HG03280 (cell line): Measurements from ENCODE around the gene MLLT3.

Experiments
- ATAC-seq: cut with Tn5 transposase; IDR thresholded peaks from one replicate; pipeline ENCODE4 v1.9.1; 2021; ENCODE audit warnings: mild to moderate bottlenecking, moderate library complexity; ENCODE audit not compliant: unreplicated experiment

MLLT3 gene

DNA sequence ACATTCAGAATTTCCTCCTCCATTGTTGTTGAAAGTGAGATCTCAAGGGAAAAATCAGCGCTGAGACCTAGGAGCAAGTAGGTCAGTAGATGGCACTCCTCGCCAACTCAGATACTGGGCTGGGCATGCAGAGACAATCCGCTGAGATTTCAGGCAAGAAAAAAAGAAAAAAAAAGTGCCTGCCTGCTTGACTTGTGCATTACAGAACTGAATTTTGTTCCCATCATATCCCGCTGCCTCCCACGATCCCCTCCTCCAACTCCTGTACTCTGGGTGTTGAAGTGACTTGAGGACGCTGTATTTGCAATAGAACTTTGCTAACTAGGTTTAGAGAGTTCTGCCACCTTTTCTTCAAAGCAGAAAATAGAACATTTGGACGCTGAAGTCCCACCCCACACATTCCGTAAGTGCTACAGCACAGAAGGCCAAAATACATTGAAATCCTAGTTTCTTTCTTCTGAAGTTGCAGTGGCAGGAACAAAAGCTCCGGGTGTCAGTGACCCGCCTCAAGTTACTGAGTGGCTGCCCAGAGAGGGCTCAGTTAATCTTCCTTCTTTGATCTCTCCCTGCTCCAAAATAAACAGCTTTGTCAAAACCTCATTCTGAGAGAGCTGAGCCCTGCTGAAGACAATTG lies 265.8 kb downstream of the MLLT3 start:
- peak; percentile 62 for ATAC-seq

DNA sequence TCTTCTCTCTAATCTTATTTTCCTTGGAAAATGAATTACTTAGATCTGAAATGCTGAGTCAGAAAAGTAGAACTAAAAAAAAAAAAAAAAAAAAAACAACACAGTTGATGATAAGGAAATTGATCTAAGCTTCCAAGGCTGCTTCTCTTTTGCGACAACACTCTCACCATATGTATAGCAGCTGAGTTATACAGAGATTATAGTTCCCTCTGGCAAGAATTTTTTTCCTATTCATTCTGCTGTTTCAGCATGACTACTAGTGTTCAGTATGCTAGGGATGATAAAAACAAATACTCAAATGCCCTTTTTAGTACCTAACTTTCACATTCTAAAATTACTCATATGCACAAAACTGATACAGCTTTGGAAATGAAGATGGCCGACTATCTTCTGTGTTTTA lies 267.3 kb downstream of the MLLT3 start:
- no peak for ATAC-seq

- no peak for ATAC-seq
These were observed 268.2 kb downstream of the MLLT3 start for GRCh38 chr9:20353931-20354652.

DNA sequence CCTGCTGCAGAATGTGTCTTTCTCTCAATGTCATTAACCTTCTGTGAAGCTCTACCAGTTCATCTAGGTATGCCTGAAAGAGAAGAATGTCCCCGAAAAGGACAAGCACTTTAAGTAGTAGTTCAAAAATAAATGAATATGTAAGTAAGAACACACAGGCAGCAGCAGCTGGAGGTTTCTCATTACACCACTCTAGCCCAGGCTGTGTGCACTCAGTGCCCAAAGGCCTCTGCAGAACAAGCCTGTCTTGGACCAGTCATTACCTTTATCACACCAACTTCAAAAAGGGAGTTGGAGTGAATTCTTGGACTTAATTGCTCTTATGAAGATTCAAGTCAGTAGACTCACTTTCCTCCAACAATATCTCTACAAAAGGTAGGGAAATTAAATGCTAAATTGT lies 268.8 kb downstream of the MLLT3 start:
- no peak for ATAC-seq

DNA sequence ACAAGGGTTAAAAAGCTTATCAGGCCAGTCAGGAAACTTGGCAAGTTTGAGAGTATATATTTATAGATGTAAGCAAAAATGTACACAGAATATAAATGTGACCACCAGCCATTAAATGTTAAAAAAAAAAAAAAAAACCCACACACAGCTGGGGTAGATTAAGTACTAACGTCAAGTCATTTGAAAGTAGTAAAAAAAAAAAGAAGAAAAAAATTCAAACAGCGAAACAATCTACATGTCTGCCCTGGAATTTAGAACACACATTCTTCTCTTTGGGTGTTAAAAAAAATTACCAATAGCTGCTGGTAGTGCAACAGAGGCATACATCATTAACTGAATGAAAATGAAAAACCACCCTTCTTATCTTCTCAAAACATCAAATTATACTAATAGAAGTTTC lies 269.7 kb downstream of the MLLT3 start:
- no peak for ATAC-seq

DNA sequence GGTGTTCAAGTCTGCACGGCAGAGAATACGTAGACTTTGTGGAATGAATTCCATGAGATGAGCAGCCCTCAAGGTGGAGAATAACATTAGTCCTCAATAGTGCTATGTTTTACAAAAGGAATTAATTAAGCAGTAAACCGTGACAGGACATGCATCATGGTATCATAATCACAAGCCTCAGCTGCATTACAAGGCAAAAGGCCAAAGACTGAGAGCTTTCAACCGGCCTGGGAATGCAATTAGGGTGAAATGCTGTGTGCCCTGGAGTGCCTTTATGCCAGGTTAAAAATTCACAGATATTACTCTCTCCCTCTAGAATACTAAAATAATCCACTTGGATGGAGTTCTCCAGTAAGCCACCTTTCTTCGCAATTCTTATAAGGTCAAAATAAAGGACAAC lies 270.6 kb downstream of the MLLT3 start:
- ATAC-seq, result no peak

DNA sequence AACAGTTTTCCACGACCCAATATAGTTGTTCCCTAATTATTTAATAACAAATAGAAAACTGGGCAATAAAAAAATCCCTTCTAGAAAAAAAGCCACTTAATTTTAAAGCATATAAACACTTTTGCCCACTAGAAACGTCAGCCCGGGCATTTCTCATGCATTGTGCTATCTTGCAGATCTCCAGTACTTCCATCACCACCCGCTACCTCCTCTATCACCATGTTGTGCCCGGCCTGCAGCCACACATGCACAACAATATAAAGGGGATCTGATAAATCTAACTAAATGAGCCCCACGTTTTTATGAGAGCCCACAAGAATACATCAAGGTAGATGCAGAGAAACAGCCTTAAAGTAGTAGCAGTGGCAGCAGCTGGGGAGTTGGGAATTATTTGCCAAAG lies 272.7 kb downstream of the MLLT3 start:
- no peak for ATAC-seq

DNA sequence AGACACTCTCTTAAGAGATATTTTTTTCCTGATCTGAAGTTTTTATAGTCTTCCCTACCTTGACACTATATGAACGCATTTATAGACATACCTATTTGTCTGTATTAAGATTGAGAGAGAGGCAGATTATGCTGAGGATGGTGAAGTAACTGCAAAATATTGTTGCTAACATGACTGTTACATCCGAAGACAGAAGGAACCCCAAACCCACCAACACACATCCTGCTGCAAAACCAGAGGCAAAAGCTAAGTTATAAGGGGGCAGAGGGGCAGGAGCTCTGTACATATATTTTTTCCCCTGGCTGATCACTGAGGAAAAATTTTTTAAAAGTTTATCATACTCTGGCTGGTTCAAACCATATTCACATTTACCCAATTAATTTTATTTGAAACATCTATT lies 279.0 kb downstream of the MLLT3 start:
- ATAC-seq, result no peak

DNA sequence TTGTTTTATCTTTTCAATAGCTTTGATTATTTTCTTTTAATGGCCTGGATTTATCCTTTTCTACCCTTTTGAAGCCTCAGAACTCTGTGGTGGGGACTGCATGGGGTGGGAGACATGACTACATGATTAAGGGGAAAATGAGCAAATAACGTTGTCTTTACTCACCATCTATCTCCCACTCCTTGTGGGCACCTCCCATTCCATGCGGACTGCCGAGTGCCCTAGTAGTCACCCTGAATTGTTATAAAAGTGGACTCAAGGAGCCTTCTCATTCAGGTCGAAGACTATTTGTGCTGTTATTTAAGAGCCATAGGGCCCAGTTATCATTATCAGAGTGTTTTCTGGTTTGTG lies 281.8 kb downstream of the MLLT3 start:
- ATAC-seq, result no peak

DNA sequence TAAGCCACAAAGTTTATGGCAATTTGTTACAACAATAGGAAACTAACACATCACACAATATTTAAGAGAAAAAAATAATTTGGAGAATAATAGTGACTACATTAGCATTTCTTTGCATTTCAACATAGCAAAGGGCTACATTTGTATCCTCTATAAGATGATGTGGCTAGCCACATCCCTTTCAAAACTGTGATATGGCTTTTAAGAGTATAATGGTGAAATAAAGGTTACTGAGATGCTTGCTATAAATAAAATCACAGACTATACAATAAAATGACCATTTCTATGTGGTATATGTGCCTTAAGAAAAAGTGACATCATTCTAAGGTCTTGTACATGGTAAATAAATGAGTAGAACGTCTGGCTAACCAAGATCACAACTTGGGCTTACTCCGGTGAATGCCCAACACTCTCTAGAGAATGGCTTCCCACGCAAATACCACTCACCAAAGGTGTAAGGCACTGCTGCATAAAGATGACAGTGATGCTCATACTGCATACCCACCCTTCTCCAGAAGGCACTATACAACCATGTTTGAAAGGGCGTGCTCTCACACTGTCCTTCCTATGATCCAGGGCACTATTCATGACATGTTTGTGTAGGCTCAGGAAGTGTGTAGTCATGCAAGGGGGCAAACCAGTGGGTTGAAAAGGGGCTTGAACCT lies 286.5 kb downstream of the MLLT3 start:
- ATAC-seq, result no peak

DNA sequence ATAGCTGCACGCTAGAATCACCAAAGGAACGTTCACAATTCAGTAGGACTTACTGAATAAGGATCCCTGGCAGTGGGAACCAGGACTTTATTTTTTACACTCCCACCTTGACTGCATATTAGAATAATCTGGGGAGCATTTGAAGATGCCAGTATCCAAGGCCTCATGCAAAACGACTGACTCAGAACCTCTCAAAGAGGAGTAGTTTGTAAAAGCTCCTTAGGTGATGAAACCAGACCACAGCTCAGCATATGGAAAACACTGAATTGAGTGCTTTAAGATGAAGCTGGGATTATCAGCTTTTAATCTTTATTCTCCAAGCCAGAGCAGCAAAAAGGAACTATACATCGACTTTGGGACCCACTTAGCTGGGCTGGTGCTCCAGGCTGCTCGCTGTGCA lies 288.3 kb downstream of the MLLT3 start:
- ATAC-seq, result no peak

DNA sequence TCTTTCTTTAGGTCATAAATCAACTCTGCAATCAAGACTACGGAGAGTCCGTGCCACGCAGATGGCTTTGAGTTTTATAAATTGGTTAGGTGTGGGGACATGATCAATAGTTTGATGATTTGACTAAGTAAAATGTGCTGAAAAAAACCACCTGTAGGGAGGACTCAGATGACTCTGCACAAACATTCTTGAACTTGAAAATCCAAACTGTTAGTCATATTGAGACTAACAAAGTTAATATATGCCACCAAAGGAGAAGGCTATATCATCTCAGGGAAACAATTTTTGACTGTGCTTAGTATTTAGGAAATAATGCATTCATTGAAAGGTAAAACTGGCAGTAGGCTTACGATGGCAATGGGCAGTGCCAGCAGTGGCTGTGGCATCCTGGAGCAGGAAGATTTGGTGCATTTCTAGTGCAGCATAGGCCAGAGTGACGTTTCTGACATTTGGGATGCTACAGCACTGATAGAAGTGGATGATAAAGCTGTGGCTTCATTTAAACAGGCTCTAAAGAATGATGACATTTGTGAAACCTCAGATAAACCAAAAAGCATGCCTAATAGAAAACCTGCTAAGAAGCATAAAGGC lies 291.1 kb downstream of the MLLT3 start:
- ATAC-seq, result peak; percentile 68

DNA sequence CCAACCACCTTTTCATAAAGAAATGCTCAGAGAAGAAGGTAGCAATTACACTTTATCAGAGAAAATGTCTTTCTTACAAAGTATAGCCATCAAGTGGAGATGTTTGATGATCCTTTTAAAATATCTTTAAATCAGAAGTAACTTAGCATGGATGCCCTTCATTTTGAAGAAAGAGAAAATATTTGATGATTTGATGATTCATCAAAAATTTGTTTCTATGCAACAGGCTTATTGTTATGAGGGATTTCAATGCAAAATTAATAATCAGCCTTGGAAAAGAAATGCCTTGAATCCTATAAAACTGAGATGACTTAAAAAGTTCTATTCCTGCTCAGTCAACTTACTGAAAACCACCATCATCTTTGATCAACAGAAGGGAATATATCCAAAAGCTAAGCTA lies 291.6 kb downstream of the MLLT3 start:
- ATAC-seq, result no peak

DNA sequence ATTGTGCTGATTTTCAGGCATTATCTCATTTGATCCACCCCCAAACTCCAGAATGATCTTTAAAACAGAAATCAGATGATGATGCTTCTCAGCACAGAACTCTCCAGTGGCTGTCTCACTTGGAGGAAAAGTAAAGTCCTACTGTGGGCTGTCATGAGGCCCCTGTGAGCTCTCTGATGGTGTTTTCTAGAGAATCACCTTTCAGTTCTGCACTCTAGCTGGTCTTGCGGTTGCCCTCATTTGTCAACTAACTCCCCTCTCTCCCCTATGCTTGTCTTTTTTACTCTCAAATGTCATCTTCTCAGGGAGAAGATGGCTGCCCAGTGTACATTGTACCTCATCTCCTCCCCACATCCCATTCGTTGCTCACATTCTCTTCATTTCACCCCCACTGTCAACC lies 295.8 kb downstream of the MLLT3 start:
- no peak for ATAC-seq

GRCh38 chr9:20325008-20325407 lies 297.3 kb downstream of the MLLT3 start:
- no peak for ATAC-seq

DNA sequence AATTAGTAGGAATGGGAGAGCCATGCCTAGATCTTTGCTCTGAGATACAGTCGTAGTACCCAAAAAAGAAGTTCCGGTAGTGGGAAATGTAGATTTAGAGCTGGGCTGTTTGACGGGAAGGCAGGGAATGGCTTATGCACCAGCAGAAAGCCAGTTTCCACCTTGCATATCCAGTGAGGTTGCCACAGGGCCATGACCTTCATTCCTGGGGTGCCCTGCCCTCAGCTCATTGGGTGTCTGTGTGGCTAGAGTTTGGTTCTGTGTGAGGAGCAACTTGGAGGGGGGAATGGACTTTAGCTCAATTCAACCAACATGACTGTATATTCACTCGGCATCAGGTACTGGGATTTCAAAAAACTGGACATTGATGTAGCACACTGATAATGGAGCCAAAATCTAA lies 300.1 kb downstream of the MLLT3 start:
- no peak for ATAC-seq

- ATAC-seq, result no peak
These were observed 300.7 kb downstream of the MLLT3 start for GRCh38 chr9:20321423-20322082.

DNA sequence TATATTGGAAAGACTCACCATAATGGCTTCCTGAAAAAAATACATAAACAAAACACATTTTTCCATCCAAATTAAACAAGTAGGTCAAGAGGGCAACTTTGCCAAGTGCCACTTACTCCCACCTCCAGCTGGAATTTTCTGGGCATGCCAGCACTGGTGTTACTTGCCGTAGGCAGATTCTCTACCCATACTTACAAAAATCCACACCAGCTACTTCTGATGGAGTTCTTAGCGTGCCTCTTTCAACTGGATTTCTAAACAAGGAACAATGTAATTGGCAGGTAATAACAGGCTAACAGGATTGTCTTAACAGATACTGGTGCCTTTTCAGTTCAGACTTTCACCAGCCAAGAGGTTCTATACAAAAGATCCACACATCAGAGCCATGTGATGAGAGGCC lies 301.4 kb downstream of the MLLT3 start:
- no peak for ATAC-seq

- no peak for ATAC-seq
These were observed 302.5 kb downstream of the MLLT3 start for GRCh38 chr9:20319641-20320337.

GRCh38 chr9:20319241-20319640 lies 303.1 kb downstream of the MLLT3 start:
- no peak for ATAC-seq

DNA sequence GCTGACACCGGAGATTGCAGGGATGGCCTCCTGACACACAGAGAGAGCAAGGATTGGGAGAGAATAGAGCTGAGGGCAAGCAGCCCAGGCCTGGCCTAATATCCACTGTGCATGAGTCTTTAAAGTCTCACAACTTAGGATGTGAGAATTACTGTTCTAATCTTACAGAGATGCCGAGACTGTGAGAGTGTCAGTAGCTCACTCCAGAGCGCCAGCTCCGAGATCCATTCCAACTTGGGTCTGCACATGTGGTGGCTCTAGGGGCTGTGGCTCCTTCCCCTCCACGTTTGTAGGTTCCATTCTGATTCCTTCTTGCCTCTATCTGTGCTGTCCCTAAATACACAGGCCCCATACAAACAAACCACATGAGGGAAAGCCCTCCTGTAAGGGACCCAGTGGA lies 304.6 kb downstream of the MLLT3 start:
- no peak for ATAC-seq
